ENCODE results near the gene HLA-DPB1.

DNA sequence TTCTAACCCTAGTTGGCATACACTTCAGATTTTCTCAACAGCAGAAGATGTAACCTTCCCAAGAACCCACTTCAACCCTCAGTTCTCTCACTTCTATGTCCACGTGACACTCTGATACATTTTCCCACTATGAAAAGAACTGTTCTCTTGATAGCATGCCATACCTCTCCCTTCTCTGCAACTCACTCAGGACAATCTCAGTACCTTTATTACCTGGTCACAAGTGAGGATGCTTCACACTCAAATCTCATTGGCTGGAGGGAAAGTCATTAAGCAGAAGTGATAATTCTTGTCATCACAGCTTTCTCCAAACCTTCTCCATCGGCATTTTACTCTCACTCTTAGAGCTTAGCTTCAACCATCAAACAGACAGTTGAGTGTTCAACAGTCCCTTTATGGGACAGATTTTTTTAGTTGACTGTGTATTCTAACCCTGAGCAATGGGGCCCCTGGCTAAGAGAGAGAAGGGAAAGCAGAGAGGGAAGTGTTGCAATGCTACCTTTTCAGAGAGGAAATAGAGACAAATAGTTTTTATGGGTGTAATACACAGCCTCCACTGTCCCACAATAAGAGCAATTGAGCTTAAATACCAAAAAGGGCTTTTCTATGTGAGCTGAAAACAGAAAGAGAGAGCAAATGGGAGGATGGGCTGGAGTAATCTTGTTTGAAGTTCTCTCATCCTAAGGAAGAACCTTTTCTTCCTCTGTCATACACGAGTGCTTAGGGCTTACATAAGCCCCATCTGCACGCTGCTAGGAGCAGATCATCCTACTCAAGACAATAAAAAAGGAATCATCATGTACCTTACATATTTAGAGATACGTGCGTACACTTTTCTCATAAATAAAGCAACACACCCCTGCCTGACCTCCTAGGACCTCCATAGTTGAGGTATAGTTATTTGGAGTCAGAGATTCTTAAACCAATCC lies 18.3 kb upstream of the HLA-DPB1 start:
- TF ChIP-seq EZH2 (IDR thresholded peaks at IDR 0.05; ENCODE audit: low read length, unreplicated experiment) (no peak), EZH2phosphoT487 (IDR thresholded peaks at IDR 0.05; ENCODE audit: borderline replicate concordance, low read length) (no peak)
- TF ChIP-seq, protein P1, sequence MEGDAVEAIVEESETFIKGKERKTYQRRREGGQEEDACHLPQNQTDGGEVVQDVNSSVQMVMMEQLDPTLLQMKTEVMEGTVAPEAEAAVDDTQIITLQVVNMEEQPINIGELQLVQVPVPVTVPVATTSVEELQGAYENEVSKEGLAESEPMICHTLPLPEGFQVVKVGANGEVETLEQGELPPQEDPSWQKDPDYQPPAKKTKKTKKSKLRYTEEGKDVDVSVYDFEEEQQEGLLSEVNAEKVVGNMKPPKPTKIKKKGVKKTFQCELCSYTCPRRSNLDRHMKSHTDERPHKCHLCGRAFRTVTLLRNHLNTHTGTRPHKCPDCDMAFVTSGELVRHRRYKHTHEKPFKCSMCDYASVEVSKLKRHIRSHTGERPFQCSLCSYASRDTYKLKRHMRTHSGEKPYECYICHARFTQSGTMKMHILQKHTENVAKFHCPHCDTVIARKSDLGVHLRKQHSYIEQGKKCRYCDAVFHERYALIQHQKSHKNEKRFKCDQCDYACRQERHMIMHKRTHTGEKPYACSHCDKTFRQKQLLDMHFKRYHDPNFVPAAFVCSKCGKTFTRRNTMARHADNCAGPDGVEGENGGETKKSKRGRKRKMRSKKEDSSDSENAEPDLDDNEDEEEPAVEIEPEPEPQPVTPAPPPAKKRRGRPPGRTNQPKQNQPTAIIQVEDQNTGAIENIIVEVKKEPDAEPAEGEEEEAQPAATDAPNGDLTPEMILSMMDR (conservative IDR thresholded peaks at IDR 0.05; ENCODE audit: low read depth, low read length): no peak
